Uterus (tissue), 2 donors: Measurements from ENCODE around the gene TMEM161A.
"Not testable (repeated sequence)": the region's sequence is repeated elsewhere in the genome, so short reads cannot be mapped to it uniquely, and the experiment has no call there.

Source experiments
- POLR2A ChIP-seq, 2 donors: fragments of 450-650 bp; IDR thresholded peaks; one replicate each; pipeline ENCODE4 v1.6.1; 2016; ENCODE audit warnings: antibody characterized with exemption in 2 of 2, mild to moderate bottlenecking in 1 of 2, moderate library complexity in 1 of 2
- TF ChIP-seq, protein P1 (sequence below), 4 experiments: fragments of 200-600 bp in 2 of 4; fragments of 450-650 bp in 2 of 4; sonication (generic) in 2 of 4; IDR thresholded peaks; one replicate each; pipeline ENCODE4 v1.5.1; 2016 to 2019; ENCODE audit warnings: antibody characterized with exemption in 4 of 4, mild to moderate bottlenecking in 2 of 4, moderate library complexity in 1 of 4

DNA sequence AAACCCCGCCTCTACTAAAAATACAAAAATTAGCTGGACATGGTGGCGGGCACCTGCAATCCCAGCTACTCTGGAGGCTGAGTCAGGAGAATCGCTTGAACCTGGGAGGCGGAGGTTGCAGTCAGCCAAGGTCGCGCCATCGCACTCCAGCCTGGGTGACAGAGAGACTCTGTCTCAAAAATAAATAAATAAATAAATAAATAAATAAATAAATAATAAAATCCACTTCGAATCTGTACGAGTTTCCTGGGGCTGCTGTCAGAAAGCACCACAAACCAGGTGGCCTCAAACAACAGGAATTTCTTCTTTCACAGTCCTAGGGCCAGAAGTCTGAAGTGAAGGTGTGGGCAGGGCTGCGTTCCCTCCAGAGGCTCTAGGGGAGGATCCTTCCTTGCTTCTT, 35.7 kb downstream of the TMEM161A start:
- TF ChIP-seq, protein P1, sequence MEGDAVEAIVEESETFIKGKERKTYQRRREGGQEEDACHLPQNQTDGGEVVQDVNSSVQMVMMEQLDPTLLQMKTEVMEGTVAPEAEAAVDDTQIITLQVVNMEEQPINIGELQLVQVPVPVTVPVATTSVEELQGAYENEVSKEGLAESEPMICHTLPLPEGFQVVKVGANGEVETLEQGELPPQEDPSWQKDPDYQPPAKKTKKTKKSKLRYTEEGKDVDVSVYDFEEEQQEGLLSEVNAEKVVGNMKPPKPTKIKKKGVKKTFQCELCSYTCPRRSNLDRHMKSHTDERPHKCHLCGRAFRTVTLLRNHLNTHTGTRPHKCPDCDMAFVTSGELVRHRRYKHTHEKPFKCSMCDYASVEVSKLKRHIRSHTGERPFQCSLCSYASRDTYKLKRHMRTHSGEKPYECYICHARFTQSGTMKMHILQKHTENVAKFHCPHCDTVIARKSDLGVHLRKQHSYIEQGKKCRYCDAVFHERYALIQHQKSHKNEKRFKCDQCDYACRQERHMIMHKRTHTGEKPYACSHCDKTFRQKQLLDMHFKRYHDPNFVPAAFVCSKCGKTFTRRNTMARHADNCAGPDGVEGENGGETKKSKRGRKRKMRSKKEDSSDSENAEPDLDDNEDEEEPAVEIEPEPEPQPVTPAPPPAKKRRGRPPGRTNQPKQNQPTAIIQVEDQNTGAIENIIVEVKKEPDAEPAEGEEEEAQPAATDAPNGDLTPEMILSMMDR (IDR thresholded peaks at IDR 0.05), result not testable (repeated sequence)
- not testable (repeated sequence) for TF ChIP-seq POLR2A (IDR thresholded peaks at IDR 0.05)
